Measurements from ENCODE around the gene PFDN6.

DNA sequence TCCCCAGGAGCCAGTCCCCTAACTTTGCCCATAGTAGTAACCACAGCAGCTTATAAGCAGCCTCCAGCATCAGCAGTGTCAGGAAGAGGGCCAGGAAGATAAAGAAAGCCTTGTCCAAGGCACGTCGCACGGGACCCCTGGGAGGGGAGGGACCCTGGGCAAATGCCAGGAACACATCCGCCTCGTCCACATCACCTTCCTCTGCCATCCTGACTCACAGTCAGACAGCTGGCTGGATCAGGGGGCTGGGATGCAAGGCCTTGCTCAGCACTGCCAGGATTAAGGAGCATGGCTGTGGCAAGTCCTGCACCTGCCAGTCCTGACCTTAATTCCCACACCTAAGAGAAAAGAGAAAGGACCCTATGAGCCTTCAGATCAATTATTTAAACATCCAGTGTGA is 39.7 kb downstream of the PFDN6 start:
- TF ChIP-seq, protein P1, sequence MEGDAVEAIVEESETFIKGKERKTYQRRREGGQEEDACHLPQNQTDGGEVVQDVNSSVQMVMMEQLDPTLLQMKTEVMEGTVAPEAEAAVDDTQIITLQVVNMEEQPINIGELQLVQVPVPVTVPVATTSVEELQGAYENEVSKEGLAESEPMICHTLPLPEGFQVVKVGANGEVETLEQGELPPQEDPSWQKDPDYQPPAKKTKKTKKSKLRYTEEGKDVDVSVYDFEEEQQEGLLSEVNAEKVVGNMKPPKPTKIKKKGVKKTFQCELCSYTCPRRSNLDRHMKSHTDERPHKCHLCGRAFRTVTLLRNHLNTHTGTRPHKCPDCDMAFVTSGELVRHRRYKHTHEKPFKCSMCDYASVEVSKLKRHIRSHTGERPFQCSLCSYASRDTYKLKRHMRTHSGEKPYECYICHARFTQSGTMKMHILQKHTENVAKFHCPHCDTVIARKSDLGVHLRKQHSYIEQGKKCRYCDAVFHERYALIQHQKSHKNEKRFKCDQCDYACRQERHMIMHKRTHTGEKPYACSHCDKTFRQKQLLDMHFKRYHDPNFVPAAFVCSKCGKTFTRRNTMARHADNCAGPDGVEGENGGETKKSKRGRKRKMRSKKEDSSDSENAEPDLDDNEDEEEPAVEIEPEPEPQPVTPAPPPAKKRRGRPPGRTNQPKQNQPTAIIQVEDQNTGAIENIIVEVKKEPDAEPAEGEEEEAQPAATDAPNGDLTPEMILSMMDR (conservative IDR thresholded peaks at IDR 0.05; ENCODE audit: low read depth, low read length): no peak
- TF ChIP-seq EZH2 (IDR thresholded peaks at IDR 0.05; ENCODE audit: low read length, unreplicated experiment): no peak
